K562 (cell line): Measurements from ENCODE around the gene PIP4K2A. TPM values are rescaled to one million over a fixed set of nuclear protein-coding genes. Genes with fewer than 3 reads are reported as not detected.
"Not testable (repeated sequence)": the region's sequence is repeated elsewhere in the genome, so short reads cannot be mapped to it uniquely, and the experiment has no call there.

Source experiments
- ATAC-seq: fragments of 200-7000 bp; cut with Tn5 transposase; 3 replicates; pipeline ENCODE4 v1.9.1; 2020; ENCODE audit warnings: moderate library complexity
- BruUV-seq: library from RNA; stranded (reverse); fragments of 400-500 nt; replicated peaks from 2 replicates; lab custom pipeline; 2021; lab: Mats Ljungman, UMichigan
- CTCF ChIA-PET: fragments of 300-600 bp; formaldehyde crosslinking; extraction: SDS; loops from one replicate; lab custom pipeline; 2021; ENCODE audit warnings: low intra/inter-chr PET ratio; lab: Yijun Ruan, JAX
- POLR2A ChIA-PET: fragments of 300-600, 350-650 bp; sonication (Branson Sonifier 250); formaldehyde crosslinking; extraction: SDS; loops from one replicate; lab custom pipeline; 2021; ENCODE audit warnings: antibody characterized with exemption, inconsistent platforms; lab: Yijun Ruan, JAX
- DNase-seq, 4 experiments: peaks; one replicate each; pipeline versions ENCODE4 v3.0.0 to v3.0.0-alpha.2; 2011 to 2018; ENCODE audit warnings: low spot score in 3 of 4, mixed read lengths in 3 of 4; ENCODE audit errors: extremely low read depth in 1 of 4
- FAIRE-seq: peaks from 2 replicates; lab custom pipeline; 2011; peaks lifted over from hg19 to GRCh38; lab: Jason Lieb, UNC
- H2AFZ ChIP-seq: 2 replicates; pipeline ENCODE4 v1.6.0; 2011; ENCODE audit warnings: low read depth, low read length, control low read depth, inconsistent platforms
- H3K27ac ChIP-seq: fragments of 200-600 bp; 3 replicates; pipeline ENCODE4 v1.8.0; 2011; ENCODE audit warnings: low read depth, mild to moderate bottlenecking, control low read depth, inconsistent platforms, low read length, moderate library complexity, mixed read lengths; ENCODE audit errors: extremely low read depth
- H3K27me3 ChIP-seq, 2 experiments: fragments of 300-600 bp in 1 of 2; 2 replicates in 1 of 2; 3 replicates in 1 of 2; pipeline versions ENCODE4 v1.6.0 to v1.8.0; 2011; ENCODE audit warnings: inconsistent platforms in 2 of 2, low read length in 2 of 2, mild to moderate bottlenecking in 1 of 2, mixed read lengths in 1 of 2, moderate library complexity in 1 of 2; ENCODE audit not compliant: control insufficient read depth in 2 of 2, insufficient read depth in 2 of 2
- H3K36me3 ChIP-seq: fragments of 300-600 bp; 3 replicates; pipeline ENCODE4 v1.8.0; 2011; ENCODE audit warnings: mild to moderate bottlenecking, low read length, inconsistent platforms; ENCODE audit not compliant: control insufficient read depth, insufficient read depth
- H3K4me1 ChIP-seq, 2 experiments: fragments of 200-600 bp in 1 of 2; replicated peaks in 1 of 2; 2 replicates in 1 of 2; 3 replicates in 1 of 2; pipeline versions ENCODE4 v1.5.1 to v1.8.0; 2011; ENCODE audit warnings: inconsistent platforms in 2 of 2, low read length in 2 of 2, mild to moderate bottlenecking in 1 of 2, mixed read lengths in 1 of 2, moderate library complexity in 1 of 2; ENCODE audit not compliant: control insufficient read depth in 2 of 2, insufficient read depth in 2 of 2
- H3K4me2 ChIP-seq: 2 replicates; pipeline ENCODE4 v1.6.1; 2011; ENCODE audit warnings: low read length, control low read depth, inconsistent platforms, mixed read lengths; ENCODE audit not compliant: insufficient read depth
- H3K4me3 ChIP-seq: fragments of 200-600 bp; sonication (generic), shearing (Covaris generic); 2 replicates; pipeline ENCODE4 v1.5.1; 2016; ENCODE audit warnings: control low read depth, inconsistent platforms
- H3K79me2 ChIP-seq: fragments of 200-600 bp; 3 replicates; pipeline ENCODE4 v1.8.0; 2011; ENCODE audit warnings: low read length, inconsistent platforms; ENCODE audit not compliant: control insufficient read depth, insufficient read depth
- H3K9ac ChIP-seq, 2 experiments: 2 replicates each; pipeline versions ENCODE4 v1.6.0 to v1.6.1; 2011; ENCODE audit warnings: low read depth in 2 of 2, low read length in 2 of 2, control low read depth in 1 of 2, inconsistent platforms in 1 of 2, mild to moderate bottlenecking in 1 of 2, mixed read lengths in 1 of 2; ENCODE audit not compliant: insufficient read depth in 1 of 2
- H3K9me1 ChIP-seq: one replicate; pipeline ENCODE4 v1.6.0; 2011; ENCODE audit warnings: inconsistent platforms, mild to moderate bottlenecking, low read length, moderate library complexity; ENCODE audit not compliant: control insufficient read depth, insufficient read depth
- H3K9me3 ChIP-seq: replicated peaks from 2 replicates; pipeline ENCODE4 v1.5.1; 2011; ENCODE audit warnings: low read depth, low read length, inconsistent platforms; ENCODE audit not compliant: control insufficient read depth, insufficient read depth
- H4K20me1 ChIP-seq: replicated peaks from 2 replicates; pipeline ENCODE4 v1.6.1; 2011; ENCODE audit warnings: low read length, inconsistent platforms, mixed read lengths; ENCODE audit not compliant: control insufficient read depth, insufficient read depth
- NR2C1 ChIP-seq, 2 experiments: fragments of 450-650 bp; IDR thresholded peaks; 2 replicates each; pipeline ENCODE4 v1.6.1; 2017; ENCODE audit warnings: mild to moderate bottlenecking in 2 of 2, antibody characterized with exemption in 1 of 2, inconsistent platforms in 1 of 2, missing compliant biosample characterization in 1 of 2, missing genetic modification characterization in 1 of 2
- PHF8 ChIP-seq: fragments of 200-600 bp; sonication (generic); IDR thresholded peaks from 2 replicates; pipeline ENCODE4 v1.6.1; 2012; ENCODE audit warnings: mixed run types, mild to moderate bottlenecking, inconsistent platforms, low read length, moderate library complexity, borderline replicate concordance
- THRAP3 ChIP-seq: fragments of 450-650 bp; IDR thresholded peaks from 2 replicates; pipeline ENCODE4 v1.6.1; 2016; ENCODE audit warnings: mild to moderate bottlenecking, inconsistent platforms, borderline replicate concordance
- ZNF507 ChIP-seq: conservative IDR thresholded peaks from 2 replicates; pipeline ENCODE4 v1.6.1; 2017; ENCODE audit warnings: missing genetic modification characterization, missing compliant biosample characterization
- WGBS: fragments of 100-300 bp; shearing (Covaris generic); methylation state at CpG from one replicate; pipeline ENCODE4 v1.1.6; 2016; ENCODE audit warnings: low coverage, mixed read lengths; ENCODE audit not compliant: insufficient coverage; ENCODE audit errors: missing lambda C conversion rate; 5-methylcytosine and 5-hydroxymethylcytosine counted together
- in situ Hi-C: fragments of 300-500 bp; cut with MboI; formaldehyde crosslinking; loops from 4 replicates; pipeline ENCODE4 v1.15.0; 2018; ENCODE audit warnings: inconsistent platforms, mixed read lengths
- intact Hi-C: fragments of 100-400 bp; cut with micrococcal nuclease; formaldehyde crosslinking; loops from 2 replicates; pipeline ENCODE4 v1.14.2; 2022
- polyA plus RNA-seq, 8 experiments: library from polyadenylated mRNA; depleted of rRNA in 4 of 8; stranded (reverse) in 5 of 8; unstranded in 3 of 8; fragments of >200 nt; fragmentation: Nextera tagmentation in 2 of 8; fragmentation: Illumina TruSeq in 1 of 8; extraction: Ambion mirVana in 2 of 8; extraction: Trizol in 1 of 8; gene quantifications; 2 replicates each; pipeline versions ENCODE4 v1.2.1 to v1.2.3, GENCODE V29; 2011 to 2014; ENCODE audit warnings: inconsistent platforms in 1 of 8, missing spikeins in 1 of 8
- total RNA-seq, 7 experiments: library from RNA; depleted of rRNA in 6 of 7; stranded (reverse); fragments of >200 nt in 6 of 7; fragmentation: Illumina TruSeq in 2 of 7; extraction: Trizol in 2 of 7; gene quantifications; 2 replicates each; pipeline versions ENCODE4 v1.2.1 to v1.2.3, GENCODE V29; 2011 to 2021; ENCODE audit warnings: low replicate concordance in 1 of 7

PIP4K2A gene
- total and polyA plus RNA-seq, 9 of the 15 experiments (the other 6 are each of a cell fraction or from before 2014, with no cell fraction given) = 35.6 to 117 (median 71.9) TPM

DNA sequence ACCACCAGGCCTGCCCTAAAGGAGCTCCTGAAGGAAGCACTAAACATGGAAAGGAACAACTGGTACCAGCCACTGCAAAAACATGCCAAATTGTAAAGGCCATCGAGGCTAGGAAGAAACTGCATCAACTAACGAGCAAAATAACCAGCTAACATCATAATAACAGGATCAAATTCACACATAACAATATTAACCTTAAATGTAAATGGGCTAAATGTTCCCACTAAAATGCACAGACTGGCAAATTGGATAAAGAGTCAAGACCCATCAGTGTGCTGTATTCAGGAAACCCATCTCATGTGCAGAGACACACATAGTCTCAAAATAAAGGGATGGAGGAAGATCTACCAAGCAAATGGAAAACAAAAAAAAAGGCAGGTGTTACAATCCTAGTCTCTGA lies 30.5 kb upstream of the PIP4K2A start:
- H3K9ac ChIP-seq, H4K20me1 ChIP-seq, DNase-seq, H3K27ac ChIP-seq, H3K4me3 ChIP-seq, H3K79me2 ChIP-seq, H3K4me2 ChIP-seq, POLR2A ChIA-PET, ATAC-seq, H2AFZ ChIP-seq, H3K9me1 ChIP-seq, in situ Hi-C loops, FAIRE-seq, intact Hi-C loops, CTCF ChIA-PET, H3K27me3 ChIP-seq, H3K4me1 ChIP-seq, H3K36me3 ChIP-seq, H3K9me3 ChIP-seq, BruUV-seq: not testable (repeated sequence)
- peak; percentile 92 for TF ChIP-seq ZNF507 (tag)
- WGBS = 11% methylated on average over 2 of the region's 2 CpGs

DNA sequence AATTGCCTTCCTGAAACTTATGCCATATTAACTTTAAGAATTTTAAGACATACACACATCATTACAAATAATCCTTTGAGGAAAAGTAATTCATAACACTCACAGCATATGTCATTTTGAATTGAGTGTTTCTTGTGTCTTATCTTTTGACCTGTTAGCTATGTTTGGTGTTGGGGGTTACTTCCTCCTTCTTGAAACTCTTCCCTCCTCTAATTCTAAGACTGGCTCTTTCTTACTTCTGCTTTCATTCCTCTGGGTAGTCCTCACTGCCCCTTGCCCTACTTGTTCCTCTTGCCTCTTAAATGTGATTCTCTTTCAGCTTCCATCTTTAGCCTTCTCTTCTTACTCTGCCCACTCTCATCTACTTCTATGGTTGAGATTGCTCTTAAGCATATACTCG lies 28.3 kb upstream of the PIP4K2A start:
- Histone ChIP-seq H3K79me2 (no peaks in the 10 kb centered on the region), H3K4me2 (no peak overlapping the region), H3K27ac (peak overlapping the region; percentile 15; the same call in 1 of the 3 replicates), H3K4me3 (no peak overlapping the region), H3K9me1 (no peaks in the 10 kb centered on the region), H2AFZ (peak overlapping the region; percentile 68), H3K27me3 (no peaks in the 10 kb centered on the region), H3K4me1 (peaks cover 0 to 6% of the 10 kb centered on the region in 2 experiments; a peak in 3 of 5 replicates), H3K36me3 (no peaks in the 10 kb centered on the region), H4K20me1 (no peaks in the 10 kb centered on the region), H3K9ac (no peak overlapping the region), H3K9me3 (no peaks in the 10 kb centered on the region; the same call in 1 of the 2 replicates)
- peak; percentile 75 for ATAC-seq
- ChIA-PET POLR2A (interaction anchor here (1.3 to 2.3 kb wide), 2 partner anchors 8 to 13 kb away, joined by 6 to 8 read pairs; no protein-coding TSS in a partner anchor), CTCF (no interaction called here)
- in situ Hi-C loops (no loop called here), intact Hi-C loops (no loop called here)
- WGBS = 38% methylated on average over 1 of the region's 1 CpG
- DNase-seq = peak in 1 of 4 experiments; percentile 28
- no peak for FAIRE-seq
- no TSS peak for BruUV-seq
- TF ChIP-seq NR2C1 (IDR thresholded peaks at IDR 0.05) (peak; percentile 35; the same call in 1 of the 2 replicates), NR2C1 (tag; IDR thresholded peaks at IDR 0.05) (no peak), THRAP3 (no peak), PHF8 (no peak)
